Esophagus squamous epithelium (tissue), 5 donors: Measurements from ENCODE around the gene SULT1A2. TPM values are rescaled to one million over a fixed set of nuclear protein-coding genes. Genes with fewer than 3 reads are reported as not detected.

Experiments
- DNase-seq: peaks from one replicate; lab custom pipeline; 2025; lab: John Stamatoyannopoulos, UW
- H3K27ac ChIP-seq, 4 donors: fragments of 200-600 bp; sonication (generic); one replicate each; pipeline ENCODE4 v1.5.1; 2016 to 2019; ENCODE audit warnings: mild to moderate bottlenecking in 1 of 4
- H3K27me3 ChIP-seq, 4 donors: fragments of 200-600 bp; sonication (generic); 1 replicate in 3 of 4; 2 replicates in 1 of 4; pipeline versions ENCODE4 v1.5.1 to v1.6.0; 2017 to 2021; ENCODE audit warnings: antibody characterized with exemption in 1 of 4
- H3K36me3 ChIP-seq, 3 donors: fragments of 200-600 bp; sonication (generic); one replicate each; pipeline ENCODE4 v1.5.1; 2016 to 2019
- H3K4me1 ChIP-seq, 3 donors: fragments of 200-600 bp; sonication (generic); one replicate each; pipeline ENCODE4 v1.5.1; 2017 to 2019
- H3K4me3 ChIP-seq, 4 donors: fragments of 200-600 bp; sonication (generic); 1 replicate in 3 of 4; 2 replicates in 1 of 4; pipeline ENCODE4 v1.5.1; 2016 to 2019; ENCODE audit warnings: mild to moderate bottlenecking in 2 of 4, moderate library complexity in 1 of 4
- H3K9me3 ChIP-seq, 3 donors: fragments of 200-600 bp; sonication (generic); one replicate each; pipeline ENCODE4 v1.5.1; 2016 to 2019
- CTCF ChIP-seq, 6 experiments: fragments of 450-650 bp in 4 of 6; fragments of 200-600 bp in 2 of 6; sonication (generic) in 2 of 6; IDR thresholded peaks; one replicate each; pipeline ENCODE4 v1.5.1; 2016 to 2019; ENCODE audit warnings: antibody characterized with exemption in 6 of 6, mild to moderate bottlenecking in 4 of 6, moderate library complexity in 4 of 6
- POLR2A ChIP-seq, 4 donors: fragments of 450-650 bp; IDR thresholded peaks; one replicate each; pipeline ENCODE4 v1.6.1; 2017; ENCODE audit warnings: antibody characterized with exemption in 4 of 4, mild to moderate bottlenecking in 4 of 4, moderate library complexity in 3 of 4
- WGBS, 2 donors: methylation state at CpG; one replicate each; pipeline ENCODE4 v1.1.5; 2018; 5-methylcytosine and 5-hydroxymethylcytosine counted together
- intact Hi-C: fragments of 100-400 bp; cut with DNase I; formaldehyde crosslinking; loops from one replicate; pipeline ENCODE4 v1.15.0; 2022
- total RNA-seq, 4 donors: library from RNA; depleted of rRNA; stranded (reverse); fragments of >200 nt; gene quantifications; one replicate each; pipeline ENCODE4 v1.1.0, GENCODE V29; 2016
- donor health status: DM: yes; HTN: yes; CAD: no.

Gene SULT1A2
- total RNA-seq, 4 donors from 2014 or later = 0.26 to 0.49 (median 0.38) TPM; not detected in 1

GRCh38 chr16:28607116-28607623 lies 10.3 kb upstream of the SULT1A2 start:
- no peaks in the 10 kb centered on the region for H3K9me3 ChIP-seq
- intact Hi-C loops = no loop called here
- peaks cover 0 to 17% (median 0%) of the 10 kb centered on the region in 3 donors for H3K36me3 ChIP-seq
- H3K4me3 ChIP-seq = no peak overlapping the region
- no peaks in the 10 kb centered on the region for H3K27me3 ChIP-seq
- no peak overlapping the region for H3K27ac ChIP-seq
- H3K4me1 ChIP-seq = peaks cover 0 to 21% (median 4%) of the 10 kb centered on the region in 3 donors
- no peak for DNase-seq
- WGBS, 2 donors = 96 to 99% methylated on average over 7 to 9 of the region's 9 CpGs
- no peak for TF ChIP-seq CTCF (IDR thresholded peaks at IDR 0.05)

DNA sequence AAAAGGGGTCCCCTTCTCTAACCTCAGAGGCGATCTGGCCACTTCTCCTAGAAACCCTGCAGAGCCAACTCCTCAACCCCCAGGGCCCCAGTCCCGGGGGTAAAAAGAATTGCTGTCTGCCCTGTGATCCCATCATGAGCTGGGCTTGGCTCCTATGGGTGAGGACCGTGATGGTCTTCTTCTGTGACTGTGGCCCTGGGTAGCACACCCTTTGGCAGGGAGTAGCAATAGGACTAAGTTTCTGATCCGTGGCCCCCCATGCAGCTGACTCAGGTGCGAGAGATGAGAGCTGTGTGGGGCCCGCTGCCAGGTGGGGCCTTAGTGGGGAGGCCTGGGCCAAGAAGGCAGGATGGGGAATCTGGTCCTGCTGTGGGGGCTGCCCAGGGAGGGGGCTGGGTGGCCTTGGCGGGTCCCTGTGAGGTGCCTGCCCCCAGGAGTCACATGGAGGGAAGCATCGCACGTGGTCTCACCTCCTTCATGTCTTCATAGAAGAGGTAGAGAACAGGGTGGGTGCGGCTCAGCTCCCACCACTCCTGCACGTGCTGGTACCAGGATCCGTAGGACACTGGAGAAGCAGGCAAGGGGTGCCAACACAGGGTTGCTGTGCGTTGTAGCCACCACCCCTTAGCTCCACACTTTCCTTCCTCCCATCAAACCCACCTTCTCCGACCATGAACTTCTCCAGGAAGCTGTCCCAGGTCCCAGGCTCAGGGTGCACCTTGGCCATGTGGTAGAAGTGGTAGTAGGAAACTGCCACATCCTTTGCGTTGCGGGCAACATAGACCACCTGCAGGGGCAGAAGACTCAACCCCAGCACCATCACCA lies 9.7 kb upstream of the SULT1A2 start:
- TF ChIP-seq POLR2A (IDR thresholded peaks at IDR 0.05) = no peak
- TF ChIP-seq CTCF (IDR thresholded peaks at IDR 0.05) = no peak
- H3K27me3 ChIP-seq = peaks cover 0 to 3% (median 0%) of the 10 kb centered on the region in 4 donors
- H3K9me3 ChIP-seq = no peaks in the 10 kb centered on the region
- DNase-seq = no peak
- H3K4me1 ChIP-seq = peaks cover 0 to 21% (median 4%) of the 10 kb centered on the region in 3 donors
- 87 to 88% methylated on average over 3 to 13 of the region's 16 CpGs for WGBS, 2 donors
- no peak overlapping the region for H3K27ac ChIP-seq
- intact Hi-C loops = no loop called here
- peaks cover 0 to 17% (median 0%) of the 10 kb centered on the region in 3 donors for H3K36me3 ChIP-seq
- H3K4me3 ChIP-seq = no peak overlapping the region

DNA sequence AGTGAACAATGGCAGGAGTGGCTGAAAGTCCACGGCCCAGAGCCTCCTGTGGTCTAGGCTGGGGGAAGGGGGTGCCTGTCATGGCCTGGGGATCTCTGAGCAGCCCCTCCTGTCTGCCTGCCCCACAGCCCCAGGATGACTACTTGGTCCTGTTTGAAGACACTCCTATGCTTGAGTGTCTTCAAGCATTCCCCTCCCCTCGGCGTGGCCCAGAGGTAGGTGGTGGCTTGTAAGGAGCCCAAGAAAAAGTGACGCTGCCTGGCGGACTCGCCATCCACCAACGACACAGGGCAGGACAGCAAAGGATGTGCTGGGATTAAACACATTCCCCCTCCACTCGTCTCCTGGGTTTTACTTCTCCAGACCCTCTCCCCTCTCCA lies 7.3 kb upstream of the SULT1A2 start:
- H3K36me3 ChIP-seq = peaks cover 0 to 17% (median 0%) of the 10 kb centered on the region in 3 donors
- intact Hi-C loops = no loop called here
- no peak overlapping the region for H3K4me3 ChIP-seq
- DNase-seq = no peak
- H3K27me3 ChIP-seq = peaks cover 0 to 5% (median 0%) of the 10 kb centered on the region in 4 donors
- H3K4me1 ChIP-seq = peaks cover 0 to 3% (median 0%) of the 10 kb centered on the region in 3 donors
- no peak for TF ChIP-seq CTCF (IDR thresholded peaks at IDR 0.05)
- no peak for TF ChIP-seq POLR2A (IDR thresholded peaks at IDR 0.05)
- no peaks in the 10 kb centered on the region for H3K9me3 ChIP-seq
- 71 to 86% methylated on average over 6 to 8 of the region's 8 CpGs for WGBS, 2 donors
- no peak overlapping the region for H3K27ac ChIP-seq

DNA sequence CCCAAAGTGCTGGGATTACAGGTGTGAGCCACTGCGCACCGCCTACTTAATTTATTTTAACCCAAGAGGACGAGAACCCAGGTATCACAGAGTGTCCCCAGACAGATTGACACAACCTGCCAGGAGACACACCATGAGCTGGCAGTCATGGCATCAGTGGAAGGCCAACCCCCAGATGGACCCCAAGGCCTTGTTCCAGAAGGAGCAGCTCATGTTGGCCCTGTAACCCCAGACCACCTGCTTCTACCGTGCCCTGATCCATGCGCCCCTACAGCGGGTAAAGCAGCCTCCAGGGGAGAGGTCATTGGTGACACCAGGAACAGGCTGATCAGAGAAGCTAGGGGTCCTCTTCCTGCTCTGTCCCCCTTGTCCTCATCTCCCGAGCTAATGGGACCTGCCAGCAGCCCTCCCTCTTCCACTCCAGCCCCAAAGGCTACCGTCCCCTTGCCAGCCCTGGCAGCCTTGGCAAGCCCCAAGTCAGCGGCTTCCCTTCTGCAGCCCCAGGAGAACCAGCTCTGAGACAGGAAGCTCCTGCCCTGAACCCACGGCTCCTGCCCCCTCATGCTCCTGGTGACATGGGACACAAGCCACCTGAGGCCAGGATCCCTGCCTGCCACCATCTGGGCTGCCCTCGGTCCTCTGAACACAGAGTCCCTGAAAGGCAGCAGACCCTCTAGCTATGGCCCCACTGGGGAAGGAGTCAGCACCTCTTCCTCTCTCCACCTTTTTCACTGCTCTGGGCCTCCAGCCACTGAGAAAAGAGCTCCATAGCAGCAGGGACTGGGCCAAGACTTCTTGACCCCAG lies 6.7 kb upstream of the SULT1A2 start:
- H3K27ac ChIP-seq = no peak overlapping the region
- no peak for DNase-seq

More for the DNA sequence above, 6.7 kb upstream of the SULT1A2 start:
- TF ChIP-seq POLR2A (IDR thresholded peaks at IDR 0.05) (no peak), CTCF (IDR thresholded peaks at IDR 0.05) (no peak)
- H3K9me3 ChIP-seq = no peaks in the 10 kb centered on the region
- H3K4me3 ChIP-seq = no peak overlapping the region
- intact Hi-C loops = no loop called here
- no peaks in the 10 kb centered on the region for H3K4me1 ChIP-seq
- WGBS, 2 donors = 78 to 100% methylated on average over 1 to 11 of the region's 11 CpGs
- H3K27me3 ChIP-seq = peaks cover 0 to 5% (median 0%) of the 10 kb centered on the region in 4 donors
- H3K36me3 ChIP-seq = peaks cover 0 to 17% (median 0%) of the 10 kb centered on the region in 3 donors
